Panc1 (cell line): ENCODE measurements around the gene FANK1.
"Not testable (repeated sequence)": the region's sequence is repeated elsewhere in the genome, so short reads cannot be mapped to it uniquely, and the experiment has no call there.

ENCODE experiments used
- CTCF ChIP-seq: fragments of 450-650 bp; IDR thresholded peaks from 2 replicates; pipeline ENCODE4 v1.5.1; 2017; ENCODE audit warnings: mild to moderate bottlenecking
- POLR2AphosphoS5 ChIP-seq: IDR thresholded peaks from 2 replicates; pipeline ENCODE4 v1.6.1; 2012; ENCODE audit warnings: mild to moderate bottlenecking, low read depth, low read length, moderate library complexity
- SIN3A ChIP-seq: IDR thresholded peaks from 2 replicates; pipeline ENCODE4 v1.6.1; 2012; ENCODE audit warnings: low read depth, mild to moderate bottlenecking, low read length, moderate library complexity, borderline replicate concordance; ENCODE audit not compliant: insufficient read depth

GRCh38 chr10:125909491-125909890, 13.1 kb downstream of the FANK1 start:
- TF ChIP-seq CTCF, SIN3A, POLR2AphosphoS5: not testable (repeated sequence)
